H1 (cell line): Measurements from ENCODE around the gene ABHD18. TPM values are rescaled to one million over a fixed set of nuclear protein-coding genes. Genes with fewer than 3 reads are reported as not detected.

Source experiments
- BCL11A ChIP-seq, 2 experiments: IDR thresholded peaks; one replicate each; pipeline ENCODE4 v1.6.1; 2011; ENCODE audit warnings: low read depth in 2 of 2, low read length in 2 of 2, mild to moderate bottlenecking in 2 of 2
- CBX5 ChIP-seq: fragments of 300-800, 300-1000 bp; sonication (generic); IDR thresholded peaks from 2 replicates; pipeline ENCODE4 v1.7.1; 2016; ENCODE audit warnings: antibody characterized with exemption, low read length, low read depth
- NANOG ChIP-seq: IDR thresholded peaks from 2 replicates; pipeline ENCODE4 v1.6.1; 2011; ENCODE audit warnings: low read length, low read depth, mild to moderate bottlenecking, inconsistent platforms; ENCODE audit not compliant: insufficient read depth, poor library complexity, severe bottlenecking
- polyA plus RNA-seq, 7 experiments: library from polyadenylated mRNA; depleted of rRNA in 3 of 7; stranded (reverse) in 5 of 7; unstranded in 2 of 7; fragments of >200 nt in 5 of 7; fragments of 200-250 nt in 2 of 7; gene quantifications; 1 replicate in 5 of 7; 2 replicates in 1 of 7; 4 replicates in 1 of 7; pipeline versions ENCODE4 v1.2.1 to v1.2.3, GENCODE V29; 2011 to 2013; ENCODE audit warnings: missing spikeins in 2 of 7, mixed read lengths in 2 of 7
- total RNA-seq: library from RNA; stranded (reverse); fragmentation: NEBNext Ultra II Directional; extraction: Animal tissue kit (Norgen Biotek cat#: 25700); gene quantifications from 2 replicates; pipeline ENCODE4 v1.2.1, GENCODE V29; 2021

The ABHD18 gene
- total and polyA plus RNA-seq, 2 of the 8 experiments (the other 6 are each of a cell fraction or from before 2014, with no cell fraction given), result 2.7 to 17.0 TPM

GRCh38 chr4:128009428-128009827 is 44.2 kb downstream of the ABHD18 start (continued):
- no peak for TF ChIP-seq NANOG
- no peak for TF ChIP-seq CBX5
- TF ChIP-seq BCL11A (IDR thresholded peaks at IDR 0.05; ENCODE audit: low read depth in 2 of 2, low read length in 2 of 2), result no peak
